ENCODE measurements around the gene SSB.
"Not testable (repeated sequence)": the region's sequence is repeated elsewhere in the genome, so short reads cannot be mapped to it uniquely, and the experiment has no call there.

DNA sequence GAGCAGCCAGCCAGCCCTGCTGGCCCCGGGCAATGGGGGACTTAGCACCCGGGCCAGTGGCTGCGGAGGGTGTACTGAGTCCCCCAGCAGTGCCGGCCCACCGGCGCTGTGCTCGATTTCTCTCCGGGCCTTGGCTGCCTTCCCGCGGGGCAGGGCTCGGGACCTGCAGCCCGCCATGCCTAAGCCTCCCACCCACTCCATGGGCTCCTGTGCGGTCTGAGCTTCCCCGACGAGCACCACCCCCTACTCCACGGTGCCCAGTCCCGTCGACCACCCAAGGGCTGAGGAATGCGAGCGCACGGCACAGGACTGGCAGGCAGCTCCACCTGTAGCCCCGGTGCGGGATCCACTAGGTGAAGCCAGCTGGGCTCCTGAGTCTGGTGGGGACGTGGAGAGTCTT lies 43.0 kb downstream of the SSB start:
- TF ChIP-seq, protein P1, sequence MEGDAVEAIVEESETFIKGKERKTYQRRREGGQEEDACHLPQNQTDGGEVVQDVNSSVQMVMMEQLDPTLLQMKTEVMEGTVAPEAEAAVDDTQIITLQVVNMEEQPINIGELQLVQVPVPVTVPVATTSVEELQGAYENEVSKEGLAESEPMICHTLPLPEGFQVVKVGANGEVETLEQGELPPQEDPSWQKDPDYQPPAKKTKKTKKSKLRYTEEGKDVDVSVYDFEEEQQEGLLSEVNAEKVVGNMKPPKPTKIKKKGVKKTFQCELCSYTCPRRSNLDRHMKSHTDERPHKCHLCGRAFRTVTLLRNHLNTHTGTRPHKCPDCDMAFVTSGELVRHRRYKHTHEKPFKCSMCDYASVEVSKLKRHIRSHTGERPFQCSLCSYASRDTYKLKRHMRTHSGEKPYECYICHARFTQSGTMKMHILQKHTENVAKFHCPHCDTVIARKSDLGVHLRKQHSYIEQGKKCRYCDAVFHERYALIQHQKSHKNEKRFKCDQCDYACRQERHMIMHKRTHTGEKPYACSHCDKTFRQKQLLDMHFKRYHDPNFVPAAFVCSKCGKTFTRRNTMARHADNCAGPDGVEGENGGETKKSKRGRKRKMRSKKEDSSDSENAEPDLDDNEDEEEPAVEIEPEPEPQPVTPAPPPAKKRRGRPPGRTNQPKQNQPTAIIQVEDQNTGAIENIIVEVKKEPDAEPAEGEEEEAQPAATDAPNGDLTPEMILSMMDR (conservative IDR thresholded peaks at IDR 0.05; ENCODE audit: low read depth, low read length), result not testable (repeated sequence)
- not testable (repeated sequence) for TF ChIP-seq EZH2 (IDR thresholded peaks at IDR 0.05; ENCODE audit: low read length, unreplicated experiment); EZH2phosphoT487 (IDR thresholded peaks at IDR 0.05; ENCODE audit: borderline replicate concordance, low read length)

Measured in PC-3 (cell line).